Fibroblast of lung (primary cell): ENCODE results near the gene APBB2. TPM values are rescaled to one million over a fixed set of nuclear protein-coding genes. Genes with fewer than 3 reads are reported as not detected.

Experiments used
- DNase-seq, 2 donors: peaks; one replicate each; pipeline versions ENCODE4 v3.0.0 to v3.0.0-alpha.2; 2010; ENCODE audit warnings: low read depth in 2 of 2
- H2AFZ ChIP-seq: 2 replicates; pipeline ENCODE4 v1.5.1; 2012; ENCODE audit warnings: low read length, control low read depth, inconsistent platforms
- H3K27ac ChIP-seq: 2 replicates; pipeline ENCODE4 v1.5.1; 2011; ENCODE audit warnings: low read length, control low read depth; ENCODE audit not compliant: insufficient read depth
- H3K27me3 ChIP-seq: 2 replicates; pipeline ENCODE4 v1.5.1; 2011; ENCODE audit warnings: mild to moderate bottlenecking, low read length; ENCODE audit not compliant: control insufficient read depth, insufficient read depth
- H3K36me3 ChIP-seq: 2 replicates; pipeline ENCODE4 v1.5.1; 2011; ENCODE audit warnings: low read length; ENCODE audit not compliant: control insufficient read depth, insufficient read depth
- H3K4me1 ChIP-seq: 2 replicates; pipeline ENCODE4 v1.5.1; 2011; ENCODE audit warnings: low read length; ENCODE audit not compliant: control insufficient read depth, insufficient read depth; ENCODE audit errors: extremely low read depth
- H3K4me2 ChIP-seq: 2 replicates; pipeline ENCODE4 v1.5.1; 2011; ENCODE audit warnings: low read length, control low read depth; ENCODE audit not compliant: insufficient read depth; ENCODE audit errors: extremely low read depth
- H3K4me3 ChIP-seq, 4 experiments: fragments of 200-600 bp in 1 of 4; sonication (generic) in 1 of 4; replicated peaks in 1 of 4; 2 replicates each; pipeline ENCODE4 v1.5.1; 2011 to 2016; ENCODE audit warnings: low read length in 4 of 4, low read depth in 3 of 4, mild to moderate bottlenecking in 3 of 4, control low read depth in 2 of 4, inconsistent platforms in 1 of 4, mixed read lengths in 1 of 4; ENCODE audit not compliant: insufficient read depth in 1 of 4; ENCODE audit errors: control extremely low read depth in 1 of 4
- H3K79me2 ChIP-seq: 2 replicates; pipeline ENCODE4 v1.5.1; 2012; ENCODE audit warnings: mild to moderate bottlenecking, low read length, inconsistent platforms; ENCODE audit not compliant: control insufficient read depth, insufficient read depth
- H3K9ac ChIP-seq: 2 replicates; pipeline ENCODE4 v1.5.1; 2011; ENCODE audit warnings: mild to moderate bottlenecking, low read length, control low read depth; ENCODE audit not compliant: insufficient read depth
- H3K9me3 ChIP-seq: 2 replicates; pipeline ENCODE4 v1.5.1; 2012; ENCODE audit warnings: low read depth, low read length; ENCODE audit not compliant: control insufficient read depth, insufficient read depth
- H4K20me1 ChIP-seq: 2 replicates; pipeline ENCODE4 v1.5.1; 2011; ENCODE audit warnings: low read length; ENCODE audit not compliant: control insufficient read depth, insufficient read depth; ENCODE audit errors: extremely low read depth
- EZH2 ChIP-seq: IDR thresholded peaks from 2 replicates; pipeline ENCODE4 v1.5.1; 2012; ENCODE audit warnings: low read length, control low read depth, mild to moderate bottlenecking; ENCODE audit errors: missing control alignments
- polyA plus RNA-seq, 2 donors: library from polyadenylated mRNA; depleted of rRNA in 1 of 2; stranded (reverse) in 1 of 2; unstranded in 1 of 2; fragments of >200 nt; gene quantifications; 2 replicates each; pipeline ENCODE4 v1.2.1, GENCODE V29; 2011 to 2012; ENCODE audit warnings: missing spikeins in 1 of 2
- total RNA-seq: library from RNA; depleted of rRNA; stranded (reverse); fragments of >200 nt; gene quantifications from 2 replicates; pipeline ENCODE4 v1.2.1, GENCODE V29; 2014
- TF ChIP-seq, protein P1 (sequence below), 2 donors: IDR thresholded peaks in 1 of 2; conservative IDR thresholded peaks in 1 of 2; 1 replicate in 1 of 2; 2 replicates in 1 of 2; pipeline ENCODE4 v1.5.1; 2011 to 2012; ENCODE audit warnings: low read length in 2 of 2, control low read depth in 1 of 2, inconsistent platforms in 1 of 2, low read depth in 1 of 2, mild to moderate bottlenecking in 1 of 2

The APBB2 gene
- total and polyA plus RNA-seq, 2 donors (not counting 1 experiment from before 2014, with no cell fraction given) = 25.1 to 29.8 TPM

DNA sequence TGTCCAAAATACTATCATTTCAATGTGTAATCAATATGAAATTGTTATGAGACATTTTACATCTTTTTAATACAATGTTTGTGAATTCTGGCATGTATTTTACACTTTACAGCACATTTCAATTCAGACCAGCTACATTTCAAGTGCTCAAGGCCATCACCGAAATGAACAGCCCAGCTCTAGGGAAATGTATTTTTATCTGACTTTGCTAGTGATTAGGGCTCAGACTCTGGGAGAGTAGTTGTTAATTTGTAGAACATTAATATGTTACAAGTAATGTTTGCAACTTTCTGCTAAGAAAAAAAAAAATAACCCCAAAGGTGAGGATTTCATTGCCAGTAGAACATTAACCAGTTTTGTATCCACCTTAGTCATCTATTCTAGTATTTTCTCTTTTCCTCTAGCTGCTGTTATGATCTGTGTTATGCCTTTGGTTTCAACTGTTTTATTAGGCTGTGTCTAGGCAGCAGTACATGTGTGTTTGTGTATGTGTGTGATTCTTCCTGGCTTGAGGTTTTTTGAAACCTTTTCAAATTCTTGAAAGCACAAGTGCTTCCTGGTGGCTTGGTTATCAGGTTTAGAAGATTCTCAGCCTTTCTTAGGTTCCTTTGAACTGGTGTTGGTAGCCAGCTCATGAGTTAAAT, 338.7 kb downstream of the APBB2 start:
- no peaks in the 10 kb centered on the region for H3K9me3 ChIP-seq
- no peak overlapping the region for H3K4me2 ChIP-seq
- no peaks in the 10 kb centered on the region for H3K79me2 ChIP-seq
- TF ChIP-seq EZH2 = no peak
- TF ChIP-seq, protein P1, sequence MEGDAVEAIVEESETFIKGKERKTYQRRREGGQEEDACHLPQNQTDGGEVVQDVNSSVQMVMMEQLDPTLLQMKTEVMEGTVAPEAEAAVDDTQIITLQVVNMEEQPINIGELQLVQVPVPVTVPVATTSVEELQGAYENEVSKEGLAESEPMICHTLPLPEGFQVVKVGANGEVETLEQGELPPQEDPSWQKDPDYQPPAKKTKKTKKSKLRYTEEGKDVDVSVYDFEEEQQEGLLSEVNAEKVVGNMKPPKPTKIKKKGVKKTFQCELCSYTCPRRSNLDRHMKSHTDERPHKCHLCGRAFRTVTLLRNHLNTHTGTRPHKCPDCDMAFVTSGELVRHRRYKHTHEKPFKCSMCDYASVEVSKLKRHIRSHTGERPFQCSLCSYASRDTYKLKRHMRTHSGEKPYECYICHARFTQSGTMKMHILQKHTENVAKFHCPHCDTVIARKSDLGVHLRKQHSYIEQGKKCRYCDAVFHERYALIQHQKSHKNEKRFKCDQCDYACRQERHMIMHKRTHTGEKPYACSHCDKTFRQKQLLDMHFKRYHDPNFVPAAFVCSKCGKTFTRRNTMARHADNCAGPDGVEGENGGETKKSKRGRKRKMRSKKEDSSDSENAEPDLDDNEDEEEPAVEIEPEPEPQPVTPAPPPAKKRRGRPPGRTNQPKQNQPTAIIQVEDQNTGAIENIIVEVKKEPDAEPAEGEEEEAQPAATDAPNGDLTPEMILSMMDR (conservative IDR thresholded peaks at IDR 0.05 in 1 of 2, IDR thresholded peaks at IDR 0.05 in 1 of 2; ENCODE audit: low read depth in 1 of 2, low read length in 2 of 2) = no peak
- H3K27ac ChIP-seq = no peak overlapping the region
- H3K36me3 ChIP-seq = no peaks in the 10 kb centered on the region
- H4K20me1 ChIP-seq = no peaks in the 10 kb centered on the region
- H3K27me3 ChIP-seq = no peaks in the 10 kb centered on the region
- H3K4me3 ChIP-seq = no peak overlapping the region
- H2AFZ ChIP-seq = no peak overlapping the region
- H3K4me1 ChIP-seq = no peaks in the 10 kb centered on the region
- no peak for DNase-seq
- no peak overlapping the region for H3K9ac ChIP-seq

- Histone ChIP-seq H3K36me3 (no peaks in the 10 kb centered on the region), H3K4me3 (no peak overlapping the region), H3K4me1 (no peaks in the 10 kb centered on the region), H3K27me3 (no peaks in the 10 kb centered on the region), H3K9me3 (no peaks in the 10 kb centered on the region), H4K20me1 (no peaks in the 10 kb centered on the region), H3K9ac (no peak overlapping the region), H3K79me2 (no peaks in the 10 kb centered on the region), H3K4me2 (no peak overlapping the region), H3K27ac (no peak overlapping the region), H2AFZ (no peak overlapping the region)
- no peak for TF ChIP-seq EZH2
- TF ChIP-seq, protein P1 (conservative IDR thresholded peaks at IDR 0.05 in 1 of 2, IDR thresholded peaks at IDR 0.05 in 1 of 2; ENCODE audit: low read depth in 1 of 2, low read length in 2 of 2) = no peak
- no peak for DNase-seq
Observed at GRCh38 chr4:40874901-40875300, 339.4 kb downstream of the APBB2 start.

DNA sequence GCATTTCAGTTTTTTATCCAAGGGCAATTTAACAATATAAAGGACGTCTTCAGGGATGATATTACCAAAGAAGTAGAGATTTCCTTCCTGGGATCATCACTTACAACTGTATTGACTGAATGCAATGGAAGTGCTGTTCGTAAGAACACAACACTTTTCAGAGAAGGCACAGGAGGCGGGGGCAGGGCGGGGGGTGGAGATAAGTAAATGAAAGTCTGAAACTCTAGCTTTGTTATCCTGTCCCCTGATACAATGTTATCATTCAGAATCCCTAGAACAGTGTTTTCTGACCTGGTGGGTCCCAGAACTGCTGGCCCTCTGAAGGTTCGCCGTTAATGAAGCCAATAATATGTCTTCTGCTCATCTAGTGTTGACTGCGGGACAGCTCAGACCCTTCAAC, 340.0 kb downstream of the APBB2 start:
- H3K9me3 ChIP-seq = no peaks in the 10 kb centered on the region

More for the DNA sequence above, 340.0 kb downstream of the APBB2 start:
- TF ChIP-seq, protein P1 (conservative IDR thresholded peaks at IDR 0.05 in 1 of 2, IDR thresholded peaks at IDR 0.05 in 1 of 2; ENCODE audit: low read depth in 1 of 2, low read length in 2 of 2) = no peak
- no peak for TF ChIP-seq EZH2
- H3K4me1 ChIP-seq = no peaks in the 10 kb centered on the region
- no peak overlapping the region for H3K27ac ChIP-seq
- H4K20me1 ChIP-seq = no peaks in the 10 kb centered on the region
- DNase-seq = no peak
- H3K36me3 ChIP-seq = no peaks in the 10 kb centered on the region
- no peak overlapping the region for H3K4me3 ChIP-seq
- H3K4me2 ChIP-seq = no peak overlapping the region
- no peak overlapping the region for H2AFZ ChIP-seq
- no peak overlapping the region for H3K9ac ChIP-seq
- no peaks in the 10 kb centered on the region for H3K27me3 ChIP-seq
- H3K79me2 ChIP-seq = no peaks in the 10 kb centered on the region
